ENCODE measurements around the gene UAP1L1.

Gene UAP1L1

DNA sequence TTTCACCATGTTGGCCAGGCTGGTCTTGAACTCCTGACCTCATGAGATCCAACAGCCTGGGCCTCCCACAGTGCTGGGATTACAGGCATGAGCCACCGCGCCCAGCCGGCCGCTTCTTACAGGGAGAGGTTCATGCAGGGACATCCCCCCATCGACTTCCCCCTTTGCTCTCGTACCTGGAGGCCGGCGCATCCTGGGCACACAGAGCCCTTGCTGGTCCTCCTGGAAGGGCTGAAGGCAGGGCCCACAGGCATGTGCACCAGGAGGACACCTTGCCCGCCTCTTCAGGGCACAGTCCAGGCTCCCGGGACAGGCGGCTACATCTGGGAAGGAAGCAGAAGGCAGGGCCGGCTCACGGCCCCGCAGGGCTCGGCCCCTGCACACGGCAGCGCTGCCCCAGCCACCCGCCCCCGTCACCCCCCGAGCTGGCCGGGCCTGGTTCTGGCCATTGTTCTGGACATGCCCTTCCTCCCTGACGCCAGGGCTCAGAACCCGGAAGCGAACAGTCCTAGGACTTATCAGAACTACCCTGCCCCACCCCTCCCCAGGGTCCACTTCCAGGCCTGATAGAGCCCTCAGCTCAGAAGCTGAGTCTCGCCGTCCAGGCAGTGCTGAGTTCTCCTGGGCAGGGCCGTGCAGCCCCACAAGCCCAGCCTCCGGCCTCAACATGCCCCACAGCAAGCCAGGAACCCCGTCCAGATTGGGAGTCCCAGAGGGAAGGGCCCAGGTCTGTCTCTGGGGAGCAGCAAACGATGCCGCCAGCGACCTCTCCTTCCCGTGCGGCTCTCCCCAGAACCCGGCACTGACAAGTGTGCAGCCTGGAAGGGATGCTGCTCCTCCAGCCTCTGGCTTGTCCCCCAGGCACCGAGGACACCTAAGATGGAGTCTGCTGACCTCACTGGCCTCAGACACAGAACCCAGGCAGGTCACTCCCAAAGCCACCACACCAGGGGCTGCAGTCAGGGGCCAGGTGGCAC lies 34.3 kb upstream of the UAP1L1 start:
- no peak for DNase-seq

- DNase-seq, result no peak
These were observed 33.3 kb upstream of the UAP1L1 start for GRCh38 chr9:137044037-137044436.

- peak; percentile 43 for DNase-seq
These were observed 32.7 kb upstream of the UAP1L1 start for GRCh38 chr9:137044502-137045177.

DNA sequence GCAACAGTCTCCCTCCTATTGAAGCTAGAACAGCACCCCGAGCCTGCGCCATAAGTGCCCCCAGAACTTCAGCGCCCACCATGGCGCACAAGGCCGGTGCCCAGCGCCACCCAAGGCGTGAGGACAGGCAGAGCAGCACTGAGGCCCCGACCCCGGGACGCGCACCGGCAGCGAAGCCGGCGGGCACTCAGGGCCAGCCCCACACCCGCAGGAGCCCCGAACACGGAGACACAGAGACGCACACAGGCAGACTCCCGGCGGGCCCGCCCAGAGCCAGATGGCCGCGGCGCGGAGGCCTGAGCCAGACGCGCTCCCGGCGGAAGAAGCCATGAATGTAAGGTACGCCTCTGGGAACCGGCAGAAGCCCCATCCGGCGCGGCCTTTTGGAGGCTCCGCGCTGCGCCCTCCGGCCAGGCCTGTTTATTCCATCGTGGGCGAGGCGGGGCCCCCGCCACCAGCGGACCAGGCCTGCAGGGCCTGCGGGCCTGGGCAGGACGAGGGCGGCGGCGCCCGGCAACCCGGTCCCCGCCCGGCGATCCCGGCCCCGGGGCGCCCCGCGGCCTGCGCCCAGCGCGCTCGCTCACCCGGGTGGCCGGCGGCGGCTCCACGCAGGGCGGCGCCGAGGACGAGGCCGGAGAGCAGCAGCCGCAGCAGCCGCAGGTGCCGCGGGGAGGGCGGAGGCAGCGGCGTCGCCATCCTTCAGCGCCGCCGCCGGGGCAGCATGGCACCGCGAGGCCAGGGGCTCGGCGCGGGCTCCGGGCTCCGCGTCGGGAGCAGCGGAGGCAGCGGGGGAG lies 31.8 kb upstream of the UAP1L1 start:
- DNase-seq, result peak; percentile 73

DNA sequence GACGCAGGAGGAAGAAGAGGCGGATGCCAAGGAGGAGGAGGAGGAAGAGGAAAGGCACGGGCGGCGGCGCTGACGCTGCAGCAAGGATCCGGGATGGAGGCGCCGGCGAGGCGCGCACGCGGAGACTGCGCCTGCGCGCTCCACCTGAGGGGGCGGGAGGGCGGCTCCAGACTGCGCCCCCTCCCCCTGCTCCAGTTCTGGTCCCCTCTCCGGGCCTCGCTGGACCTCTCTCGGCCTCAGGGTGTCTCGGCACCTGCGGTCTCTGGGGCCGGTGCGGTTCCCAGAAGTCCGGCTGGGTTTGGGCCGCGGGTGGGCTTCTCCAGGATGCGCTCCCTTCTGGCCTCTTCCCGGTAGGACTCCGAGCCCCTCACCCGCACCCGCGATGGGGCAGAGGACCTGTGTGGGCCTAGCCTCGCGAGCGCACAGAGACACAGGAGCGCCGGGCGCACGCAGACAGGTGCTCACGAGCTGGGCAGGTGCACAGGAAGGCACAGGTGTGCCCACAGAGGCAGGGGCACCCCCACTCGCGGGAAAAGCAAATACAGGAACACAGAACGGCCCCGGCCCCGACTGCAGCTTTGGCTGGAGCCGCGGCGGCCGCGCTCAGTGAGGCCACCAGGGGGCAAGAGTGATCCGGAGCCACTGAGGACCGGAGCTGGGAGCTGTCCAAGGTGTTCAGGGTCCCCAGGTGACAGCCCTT lies 31.1 kb upstream of the UAP1L1 start, which contains the start of gene NPDC1:
TSS of gene NPDC1 (minus strand) at position 90 of the 700 bp plus-strand sequence. CDS start 188 bp downstream, outside the sequence.
- DNase-seq, result peak; percentile 84

DNA sequence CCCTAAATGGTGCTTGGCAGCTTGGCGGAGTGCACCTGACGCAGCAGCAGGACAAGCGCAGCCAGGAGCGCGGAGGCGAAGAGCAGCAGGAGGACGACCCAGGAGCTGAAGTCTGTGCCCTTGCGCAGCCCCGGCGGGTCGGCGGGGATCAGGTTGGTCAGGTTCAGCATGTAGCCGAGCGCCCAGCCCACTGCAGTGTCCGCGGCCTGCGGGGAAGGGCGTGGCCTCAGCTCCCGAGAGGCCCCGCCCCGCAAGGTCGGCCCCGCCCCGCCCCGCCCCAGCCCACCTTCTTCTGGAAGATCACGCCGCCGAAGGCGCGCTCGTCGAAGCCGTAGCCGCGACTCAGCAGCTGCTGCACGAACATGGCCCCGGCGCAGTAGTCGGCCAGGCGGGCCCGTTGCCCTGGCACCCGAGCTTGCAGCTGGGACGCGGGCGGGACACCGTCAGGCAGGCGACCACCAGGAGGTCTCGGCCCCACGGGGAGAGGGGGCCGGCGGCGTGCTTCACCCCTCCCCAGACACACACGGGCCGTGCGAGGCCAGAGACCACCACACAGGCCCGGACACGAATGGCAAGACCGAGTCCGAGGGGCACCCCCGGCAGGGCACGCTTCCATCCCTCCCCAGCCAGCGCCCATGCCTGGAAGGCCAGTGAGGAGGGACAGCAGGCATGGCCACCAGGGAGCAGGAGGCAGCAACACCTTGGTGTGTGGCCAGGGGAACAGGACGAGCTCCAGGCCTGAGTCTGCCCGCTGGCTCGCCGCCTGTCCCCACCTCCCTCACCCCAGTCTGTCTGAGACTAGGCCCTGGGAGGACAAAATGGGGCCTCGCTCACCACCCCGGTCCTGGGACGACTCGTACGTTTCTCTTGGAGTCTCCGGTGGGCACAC lies 28.4 kb upstream of the UAP1L1 start:
- DNase-seq, result peak; percentile 80

DNA sequence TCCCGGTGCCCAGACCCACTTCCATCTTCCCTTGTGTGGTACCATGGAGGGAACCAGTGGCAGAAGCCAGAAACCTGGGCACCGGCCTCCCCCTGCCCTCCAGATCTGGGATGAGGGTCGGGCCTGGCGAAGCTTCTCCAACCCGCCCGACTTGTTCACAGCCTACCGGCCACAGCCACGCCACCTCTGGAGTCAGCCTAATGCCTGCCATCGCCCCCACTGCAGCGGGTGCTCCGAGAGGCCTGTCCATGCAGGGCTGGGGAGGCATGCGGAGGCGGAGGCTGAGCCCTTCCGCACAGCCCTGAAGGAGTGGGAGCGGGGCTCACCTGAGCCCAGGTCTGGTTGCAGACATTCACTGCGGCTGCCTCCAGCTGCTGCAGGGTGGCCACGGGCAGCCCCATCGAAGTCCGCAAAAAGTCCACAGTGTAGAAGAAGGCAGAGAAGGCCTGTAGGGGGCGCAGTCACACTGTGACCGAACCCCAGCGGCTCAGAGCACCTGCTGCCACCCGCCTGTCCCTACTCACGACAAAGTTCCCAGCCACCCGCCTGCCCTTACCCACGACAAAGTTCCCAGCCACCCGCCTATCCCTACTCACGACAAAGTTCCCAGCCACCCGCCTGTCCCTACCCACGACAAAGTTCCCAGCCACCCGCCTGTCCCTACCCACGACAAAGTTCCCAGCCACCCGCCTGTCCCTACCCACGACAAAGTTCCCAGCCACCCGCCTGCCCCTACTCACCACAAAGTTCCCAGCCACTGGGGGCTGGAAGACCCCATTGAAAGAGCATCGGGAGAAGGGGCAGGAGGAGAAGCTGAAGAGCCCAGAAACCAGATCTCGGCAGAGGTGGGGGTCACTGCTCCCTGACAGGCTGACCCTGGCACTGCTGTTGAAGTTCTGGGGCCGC lies 27.5 kb upstream of the UAP1L1 start:
- peak; percentile 87 for DNase-seq

- DNase-seq, result peak; percentile 58
These were observed 26.7 kb upstream of the UAP1L1 start for GRCh38 chr9:137050570-137050969.

DNA sequence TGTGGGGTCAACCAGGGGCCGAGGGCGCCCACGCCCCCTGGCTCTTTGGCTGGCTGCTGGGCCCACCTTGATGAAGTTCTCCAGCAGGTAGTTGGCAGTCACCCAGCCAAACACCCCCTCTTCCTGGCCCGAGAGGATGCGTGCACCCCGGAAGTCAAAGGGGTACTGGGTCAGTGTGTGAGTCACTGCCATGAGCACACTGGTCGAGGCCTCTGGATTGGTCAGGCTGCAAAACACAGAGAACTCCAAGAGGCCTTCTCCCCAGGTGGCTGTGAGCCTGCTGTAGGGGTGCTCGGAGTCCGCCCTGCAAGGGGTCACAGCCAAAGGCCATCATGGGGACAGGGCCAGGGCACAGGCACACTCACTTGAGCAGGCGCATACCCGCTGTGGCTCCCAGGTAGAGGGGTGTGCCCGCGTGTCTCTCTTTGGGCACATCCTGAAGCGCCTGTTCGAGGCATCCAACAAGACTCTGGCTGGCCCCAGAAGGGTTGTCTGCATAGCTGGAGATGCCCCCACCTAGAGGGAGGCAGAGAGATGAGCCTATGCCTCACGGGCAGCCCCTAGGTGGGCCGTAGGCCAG lies 26.1 kb upstream of the UAP1L1 start:
- no peak for DNase-seq

- DNase-seq, result no peak
These were observed 25.0 kb upstream of the UAP1L1 start for GRCh38 chr9:137052293-137052692.

- DNase-seq, result no peak
These were observed 24.0 kb upstream of the UAP1L1 start for GRCh38 chr9:137052998-137053943.

DNA sequence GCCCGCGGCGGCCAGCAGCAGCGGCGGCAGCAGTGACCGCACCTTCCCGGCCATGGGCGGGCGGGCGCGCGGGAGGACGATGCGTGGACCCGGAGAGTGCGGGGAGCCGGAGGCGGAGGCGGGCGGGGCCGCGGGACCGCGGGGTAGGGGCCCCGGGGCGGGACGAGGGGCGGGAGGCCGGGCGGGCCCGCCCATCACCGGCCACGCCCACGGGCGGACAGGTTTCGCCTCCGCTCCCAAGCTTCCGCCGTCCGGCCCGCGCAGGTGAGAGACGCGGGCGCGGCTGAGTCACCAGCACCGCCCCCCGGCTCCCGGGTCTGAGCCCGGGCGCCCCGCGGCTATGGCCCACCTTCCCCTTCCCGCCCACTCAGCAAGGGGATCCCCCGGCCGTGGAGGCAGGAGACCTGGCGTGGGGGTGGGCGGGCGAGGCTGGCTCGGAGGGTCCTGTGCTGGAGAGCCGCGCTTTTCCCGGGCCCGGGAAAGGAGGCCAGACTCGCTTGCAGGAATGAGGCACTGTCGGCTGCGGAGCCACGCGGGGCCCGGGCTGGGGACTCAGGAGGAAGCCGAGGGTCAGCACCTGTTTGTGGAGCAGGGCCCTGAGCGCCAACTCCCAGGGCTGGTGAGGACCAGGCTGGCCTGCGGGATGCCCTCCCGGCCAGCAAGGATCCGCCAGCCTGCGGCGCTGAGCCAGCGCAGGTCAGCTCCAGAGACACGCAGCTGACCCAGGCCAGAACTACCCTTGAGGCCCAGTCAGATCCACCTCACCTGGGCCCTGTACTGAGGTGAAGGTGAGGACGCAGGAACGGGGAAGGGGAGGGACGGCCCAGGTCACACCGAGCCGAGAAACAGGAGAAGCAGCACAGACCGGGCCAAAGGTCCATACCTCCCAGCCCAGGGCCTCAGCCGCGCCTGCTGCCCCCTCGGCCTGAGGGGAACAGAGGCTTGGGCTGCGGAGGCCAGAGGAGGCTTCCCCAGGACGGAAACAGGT lies 23.1 kb upstream of the UAP1L1 start, which contains the start of gene ENTPD2:
TSS of gene ENTPD2 (minus strand) at position 118 of the 988 bp plus-strand sequence. CDS start at position 54, 64 bp downstream.
- DNase-seq, result peak; percentile 22

DNA sequence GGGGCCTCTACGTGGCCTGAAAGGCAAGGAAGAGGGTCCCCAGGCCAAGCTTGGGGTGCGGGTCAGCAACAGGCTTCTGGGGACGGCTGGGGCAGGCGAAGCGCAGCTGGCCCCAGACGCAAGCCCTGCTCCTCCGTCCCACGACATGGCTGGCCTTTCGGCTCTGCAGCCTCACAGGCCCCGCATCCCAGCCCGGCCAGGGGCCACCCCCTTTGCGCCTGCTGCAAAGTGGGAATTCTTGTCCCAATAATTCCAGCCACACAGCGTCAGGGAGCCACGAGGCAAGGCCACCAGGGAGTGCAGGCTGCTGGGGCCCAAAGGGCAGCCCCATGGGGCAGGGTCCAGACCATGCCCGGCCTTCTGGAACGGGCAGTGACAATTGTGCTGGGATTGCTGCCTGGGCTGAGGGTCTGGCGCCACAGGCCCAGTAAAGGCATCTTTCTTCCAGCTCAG lies 22.4 kb upstream of the UAP1L1 start:
- no peak for DNase-seq

DNA sequence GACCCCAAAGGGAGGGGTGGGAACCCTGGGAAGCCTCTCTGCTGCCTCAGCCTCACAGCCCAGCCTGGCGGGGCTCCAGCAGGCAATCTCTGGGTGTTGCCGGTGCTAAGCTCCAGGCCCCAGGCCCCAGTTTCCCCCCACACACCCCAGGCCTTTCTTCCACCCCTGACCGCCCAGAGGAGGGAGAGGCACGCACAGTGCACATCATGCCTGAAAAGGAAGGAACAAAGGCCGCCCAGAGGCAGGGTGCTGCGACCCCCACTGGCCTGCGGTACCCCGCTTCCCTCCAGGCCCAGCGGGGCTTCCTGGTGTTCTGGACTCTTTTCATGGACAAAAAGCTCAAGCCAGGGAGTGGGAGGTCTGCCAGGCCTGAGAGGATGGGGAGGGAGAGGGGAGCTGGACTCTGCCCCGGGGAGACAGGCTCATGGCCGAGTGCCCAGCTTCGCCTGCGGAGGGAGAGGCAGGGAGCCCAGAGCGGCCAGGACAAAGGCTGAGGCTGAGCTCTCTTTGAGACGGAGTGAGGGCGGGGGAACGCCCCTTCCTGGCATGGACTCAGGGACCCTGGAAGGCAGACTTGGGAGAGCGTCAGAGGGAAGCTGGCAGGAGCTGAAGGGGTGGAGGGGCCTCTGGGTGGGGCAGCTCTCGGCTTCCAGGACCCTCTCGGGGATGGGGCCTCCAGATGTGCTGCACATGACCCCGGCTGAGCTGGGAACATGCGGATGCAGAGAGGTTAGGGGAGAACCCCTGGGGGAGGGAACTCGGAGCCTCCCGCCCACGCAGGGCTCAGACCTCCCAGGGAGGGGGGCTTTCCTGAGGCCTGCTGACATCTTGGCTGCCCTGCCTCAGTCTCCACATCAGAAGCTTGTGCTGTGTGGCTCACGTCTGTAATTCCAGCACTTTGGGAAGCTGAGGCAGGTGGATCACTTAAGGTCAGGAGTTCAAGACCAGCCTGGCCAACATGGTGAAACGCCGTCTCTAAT lies 21.6 kb upstream of the UAP1L1 start:
- no peak for DNase-seq

DNA sequence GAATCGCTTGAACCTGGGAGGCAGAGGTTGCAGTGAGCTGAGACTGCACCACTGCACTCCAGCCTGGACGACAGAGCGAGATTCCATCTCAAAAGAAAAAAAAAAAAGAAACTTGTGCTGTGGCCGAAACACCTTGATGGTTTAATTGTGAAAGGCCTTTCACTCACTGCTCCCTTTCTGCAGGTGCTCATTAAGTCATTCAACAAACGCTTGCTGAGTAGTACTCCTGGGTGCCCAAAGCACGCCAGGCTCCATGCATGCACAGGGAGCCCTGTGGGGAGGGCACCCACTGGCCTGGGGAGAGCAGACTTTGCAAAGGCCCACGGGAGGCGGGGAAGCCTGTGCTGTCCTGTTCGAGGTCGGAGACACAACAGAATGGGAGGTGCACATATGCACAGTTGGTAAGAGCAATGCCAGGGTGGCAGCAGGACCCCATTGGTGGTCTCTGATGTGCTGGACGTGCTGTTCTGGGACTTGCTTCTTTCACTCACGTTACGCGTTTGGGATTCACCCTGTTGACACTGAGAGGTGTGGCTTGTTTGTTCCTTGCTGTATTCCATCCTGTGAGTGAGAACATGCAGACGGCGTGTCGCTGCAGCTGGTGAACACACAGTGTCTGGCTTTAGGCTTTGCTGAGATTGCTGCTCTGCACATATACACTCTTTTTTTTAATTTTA lies 20.4 kb upstream of the UAP1L1 start:
- DNase-seq, result no peak

Measured in NCI-H82 (cell line).